Measurements from ENCODE around the gene IDH1.
A peak's percentile ranks its signal among the peaks of the same experiment; 100 is the strongest.
"Not testable (repeated sequence)": the region's sequence is repeated elsewhere in the genome, so short reads cannot be mapped to it uniquely, and the experiment has no call there.

IDH1 gene

GRCh38 chr2:208256849-208257813 lies 2.3 kb upstream of the IDH1 start:
- not testable (repeated sequence) for DNase-seq (ENCODE audit: low spot score)

GRCh38 chr2:208256192-208256782 lies 1.4 kb upstream of the IDH1 start:
- DNase-seq (ENCODE audit: low spot score) = no peak

- no peak for DNase-seq (ENCODE audit: low spot score)
Observed at GRCh38 chr2:208255557-208256106, 761 bp upstream of the IDH1 start.

GRCh38 chr2:208254118-208254870 lies 577 bp downstream of the IDH1 start:
- peak; percentile 82 for DNase-seq (ENCODE audit: low spot score)

- no peak for DNase-seq (ENCODE audit: low spot score)
Observed at GRCh38 chr2:208253600-208254117, 1.2 kb downstream of the IDH1 start.

GRCh38 chr2:208252716-208253492 lies 2.0 kb downstream of the IDH1 start:
- no peak for DNase-seq (ENCODE audit: low spot score)

- no peak for DNase-seq (ENCODE audit: low spot score)
Observed at GRCh38 chr2:208251098-208251497, 3.8 kb downstream of the IDH1 start.

GRCh38 chr2:208250388-208250787 lies 4.5 kb downstream of the IDH1 start:
- no peak for DNase-seq (ENCODE audit: low spot score)

GRCh38 chr2:208249296-208249695 lies 5.6 kb downstream of the IDH1 start:
- DNase-seq (ENCODE audit: low spot score) = no peak

- no peak for DNase-seq (ENCODE audit: low spot score)
Observed at GRCh38 chr2:208248601-208249000, 6.3 kb downstream of the IDH1 start.

- DNase-seq (ENCODE audit: low spot score) = no peak
Observed at GRCh38 chr2:208245746-208246145, 9.1 kb downstream of the IDH1 start.

- no peak for DNase-seq (ENCODE audit: low spot score)
Observed at GRCh38 chr2:208244422-208244821, 10.4 kb downstream of the IDH1 start.

- no peak for DNase-seq (ENCODE audit: low spot score)
Observed at GRCh38 chr2:208240619-208241209, 14.2 kb downstream of the IDH1 start.

GRCh38 chr2:208239770-208240493 lies 14.9 kb downstream of the IDH1 start:
- DNase-seq (ENCODE audit: low spot score) = no peak

GRCh38 chr2:208235860-208236259 lies 19.0 kb downstream of the IDH1 start:
- DNase-seq (ENCODE audit: low spot score) = no peak

- no peak for DNase-seq (ENCODE audit: low spot score)
Observed at GRCh38 chr2:208234786-208235185, 20.1 kb downstream of the IDH1 start.

- no peak for DNase-seq (ENCODE audit: low spot score)
Observed at GRCh38 chr2:208228476-208228875, 26.4 kb downstream of the IDH1 start.

- no peak for DNase-seq (ENCODE audit: low spot score)
Observed at GRCh38 chr2:208227581-208228232, 27.2 kb downstream of the IDH1 start.

GRCh38 chr2:208224802-208225201 lies 30.1 kb downstream of the IDH1 start:
- DNase-seq (ENCODE audit: low spot score) = peak; percentile 6

- DNase-seq (ENCODE audit: low spot score) = peak; percentile 7
Observed at GRCh38 chr2:208222351-208222750, 32.5 kb downstream of the IDH1 start.
